ENCODE measurements around the gene FBXO7.
A peak's percentile ranks its signal among the peaks of the same experiment; 100 is the strongest.

The FBXO7 gene

GRCh38 chr22:32527756-32528155 lies 53.1 kb downstream of the FBXO7 start:
- H3K9ac ChIP-seq (ENCODE audit: low read depth in 1 of 2, low read length in 2 of 2), result no peak overlapping the region
- H3K4me3 ChIP-seq (ENCODE audit: low read depth in 1 of 2, low read length in 2 of 2), result no peak overlapping the region
- no peak overlapping the region for H3K27ac ChIP-seq (ENCODE audit: low read depth, low read length)
- no peaks in the 10 kb centered on the region for H3K9me3 ChIP-seq (ENCODE audit: control insufficient read depth in 1 of 2, low read length in 2 of 2)
- peaks cover 2 to 21% of the 10 kb centered on the region in 2 donors for H3K4me1 ChIP-seq (ENCODE audit: control insufficient read depth in 1 of 2, insufficient read depth in 2 of 2, low read length in 2 of 2)
- no peaks in the 10 kb centered on the region for H3K27me3 ChIP-seq (ENCODE audit: control insufficient read depth in 1 of 2, insufficient read depth in 2 of 2, low read length in 2 of 2)
- H3K36me3 ChIP-seq (ENCODE audit: control insufficient read depth in 1 of 2, insufficient read depth in 2 of 2, low read length in 2 of 2), result no peaks in the 10 kb centered on the region

- Histone ChIP-seq H3K9ac (ENCODE audit: low read depth in 1 of 2, low read length in 2 of 2) (no peak overlapping the region), H3K27ac (ENCODE audit: low read depth, low read length) (no peak overlapping the region), H3K9me3 (ENCODE audit: control insufficient read depth in 1 of 2, low read length in 2 of 2) (no peaks in the 10 kb centered on the region), H3K27me3 (ENCODE audit: control insufficient read depth in 1 of 2, insufficient read depth in 2 of 2, low read length in 2 of 2) (no peaks in the 10 kb centered on the region), H3K36me3 (ENCODE audit: control insufficient read depth in 1 of 2, insufficient read depth in 2 of 2, low read length in 2 of 2) (no peaks in the 10 kb centered on the region), H3K4me3 (ENCODE audit: low read depth in 1 of 2, low read length in 2 of 2) (no peak overlapping the region), H3K4me1 (ENCODE audit: control insufficient read depth in 1 of 2, insufficient read depth in 2 of 2, low read length in 2 of 2) (peaks cover 7 to 23% of the 10 kb centered on the region in 2 donors)
Measured at GRCh38 chr22:32528316-32528715, 53.7 kb downstream of the FBXO7 start.

- Histone ChIP-seq H3K9me3 (ENCODE audit: control insufficient read depth in 1 of 2, low read length in 2 of 2) (no peaks in the 10 kb centered on the region), H3K36me3 (ENCODE audit: control insufficient read depth in 1 of 2, insufficient read depth in 2 of 2, low read length in 2 of 2) (no peaks in the 10 kb centered on the region), H3K27me3 (ENCODE audit: control insufficient read depth in 1 of 2, insufficient read depth in 2 of 2, low read length in 2 of 2) (no peaks in the 10 kb centered on the region), H3K9ac (ENCODE audit: low read depth in 1 of 2, low read length in 2 of 2) (no peak overlapping the region), H3K4me3 (ENCODE audit: low read depth in 1 of 2, low read length in 2 of 2) (no peak overlapping the region), H3K27ac (ENCODE audit: low read depth, low read length) (peak overlapping the region; percentile 54), H3K4me1 (ENCODE audit: control insufficient read depth in 1 of 2, insufficient read depth in 2 of 2, low read length in 2 of 2) (peaks cover 7 to 25% of the 10 kb centered on the region in 2 donors)
Measured at GRCh38 chr22:32528984-32529982, 54.7 kb downstream of the FBXO7 start.

GRCh38 chr22:32531228-32531627 lies 56.6 kb downstream of the FBXO7 start:
- H3K27ac ChIP-seq (ENCODE audit: low read depth, low read length), result no peak overlapping the region
- H3K27me3 ChIP-seq (ENCODE audit: control insufficient read depth in 1 of 2, insufficient read depth in 2 of 2, low read length in 2 of 2), result no peaks in the 10 kb centered on the region
- peaks cover 7 to 25% of the 10 kb centered on the region in 2 donors for H3K4me1 ChIP-seq (ENCODE audit: control insufficient read depth in 1 of 2, insufficient read depth in 2 of 2, low read length in 2 of 2)
- no peaks in the 10 kb centered on the region for H3K9me3 ChIP-seq (ENCODE audit: control insufficient read depth in 1 of 2, low read length in 2 of 2)
- H3K36me3 ChIP-seq (ENCODE audit: control insufficient read depth in 1 of 2, insufficient read depth in 2 of 2, low read length in 2 of 2), result no peaks in the 10 kb centered on the region
- no peak overlapping the region for H3K4me3 ChIP-seq (ENCODE audit: low read depth in 1 of 2, low read length in 2 of 2)
- no peak overlapping the region for H3K9ac ChIP-seq (ENCODE audit: low read depth in 1 of 2, low read length in 2 of 2)

- H3K9me3 ChIP-seq (ENCODE audit: control insufficient read depth in 1 of 2, low read length in 2 of 2), result no peaks in the 10 kb centered on the region
- H3K36me3 ChIP-seq (ENCODE audit: control insufficient read depth in 1 of 2, insufficient read depth in 2 of 2, low read length in 2 of 2), result no peaks in the 10 kb centered on the region
- H3K27ac ChIP-seq (ENCODE audit: low read depth, low read length), result peak overlapping the region; percentile 39
- H3K4me1 ChIP-seq (ENCODE audit: control insufficient read depth in 1 of 2, insufficient read depth in 2 of 2, low read length in 2 of 2), result peaks cover 7 to 25% of the 10 kb centered on the region in 2 donors
- no peak overlapping the region for H3K4me3 ChIP-seq (ENCODE audit: low read depth in 1 of 2, low read length in 2 of 2)
- H3K27me3 ChIP-seq (ENCODE audit: control insufficient read depth in 1 of 2, insufficient read depth in 2 of 2, low read length in 2 of 2), result no peaks in the 10 kb centered on the region
- peak overlapping the region in 1 of 2 donors; percentile 7 for H3K9ac ChIP-seq (ENCODE audit: low read depth in 1 of 2, low read length in 2 of 2)
Measured at GRCh38 chr22:32531931-32532819, 57.6 kb downstream of the FBXO7 start.

GRCh38 chr22:32532820-32533128 lies 58.2 kb downstream of the FBXO7 start:
- H3K9me3 ChIP-seq (ENCODE audit: control insufficient read depth in 1 of 2, low read length in 2 of 2), result no peaks in the 10 kb centered on the region

GRCh38 chr22:32533265-32534111 lies 58.9 kb downstream of the FBXO7 start:
- H3K4me3 ChIP-seq (ENCODE audit: low read depth in 1 of 2, low read length in 2 of 2), result no peak overlapping the region
- H3K9ac ChIP-seq (ENCODE audit: low read depth in 1 of 2, low read length in 2 of 2), result no peak overlapping the region
- H3K27ac ChIP-seq (ENCODE audit: low read depth, low read length), result no peak overlapping the region
- H3K36me3 ChIP-seq (ENCODE audit: control insufficient read depth in 1 of 2, insufficient read depth in 2 of 2, low read length in 2 of 2), result no peaks in the 10 kb centered on the region
- peaks cover 7 to 25% of the 10 kb centered on the region in 2 donors for H3K4me1 ChIP-seq (ENCODE audit: control insufficient read depth in 1 of 2, insufficient read depth in 2 of 2, low read length in 2 of 2)
- H3K9me3 ChIP-seq (ENCODE audit: control insufficient read depth in 1 of 2, low read length in 2 of 2), result no peaks in the 10 kb centered on the region
- no peaks in the 10 kb centered on the region for H3K27me3 ChIP-seq (ENCODE audit: control insufficient read depth in 1 of 2, insufficient read depth in 2 of 2, low read length in 2 of 2)

More at GRCh38 chr22:32532820-32533128, 58.2 kb downstream of the FBXO7 start:
- Histone ChIP-seq H3K4me3 (ENCODE audit: low read depth in 1 of 2, low read length in 2 of 2) (no peak overlapping the region), H3K27ac (ENCODE audit: low read depth, low read length) (no peak overlapping the region), H3K9ac (ENCODE audit: low read depth in 1 of 2, low read length in 2 of 2) (no peak overlapping the region), H3K36me3 (ENCODE audit: control insufficient read depth in 1 of 2, insufficient read depth in 2 of 2, low read length in 2 of 2) (no peaks in the 10 kb centered on the region), H3K4me1 (ENCODE audit: control insufficient read depth in 1 of 2, insufficient read depth in 2 of 2, low read length in 2 of 2) (peaks cover 7 to 25% of the 10 kb centered on the region in 2 donors), H3K27me3 (ENCODE audit: control insufficient read depth in 1 of 2, insufficient read depth in 2 of 2, low read length in 2 of 2) (no peaks in the 10 kb centered on the region)

GRCh38 chr22:32534252-32535235 lies 59.9 kb downstream of the FBXO7 start:
- H3K4me1 ChIP-seq (ENCODE audit: control insufficient read depth in 1 of 2, insufficient read depth in 2 of 2, low read length in 2 of 2), result peaks cover 7 to 19% of the 10 kb centered on the region in 2 donors
- H3K9ac ChIP-seq (ENCODE audit: low read depth in 1 of 2, low read length in 2 of 2), result no peak overlapping the region
- H3K4me3 ChIP-seq (ENCODE audit: low read depth in 1 of 2, low read length in 2 of 2), result no peak overlapping the region
- no peaks in the 10 kb centered on the region for H3K36me3 ChIP-seq (ENCODE audit: control insufficient read depth in 1 of 2, insufficient read depth in 2 of 2, low read length in 2 of 2)
- no peaks in the 10 kb centered on the region for H3K27me3 ChIP-seq (ENCODE audit: control insufficient read depth in 1 of 2, insufficient read depth in 2 of 2, low read length in 2 of 2)
- no peak overlapping the region for H3K27ac ChIP-seq (ENCODE audit: low read depth, low read length)
- no peaks in the 10 kb centered on the region for H3K9me3 ChIP-seq (ENCODE audit: control insufficient read depth in 1 of 2, low read length in 2 of 2)
